IPS-NIHi11 (cell line): Measurements from ENCODE around the gene RCL1.
"Not testable (repeated sequence)": the region's sequence is repeated elsewhere in the genome, so short reads cannot be mapped to it uniquely, and the experiment has no call there.

Experiments
- DNase-seq: peaks from one replicate; pipeline ENCODE4 v3.0.0; 2012; ENCODE audit warnings: mixed read lengths, low spot score

RCL1 gene

DNA sequence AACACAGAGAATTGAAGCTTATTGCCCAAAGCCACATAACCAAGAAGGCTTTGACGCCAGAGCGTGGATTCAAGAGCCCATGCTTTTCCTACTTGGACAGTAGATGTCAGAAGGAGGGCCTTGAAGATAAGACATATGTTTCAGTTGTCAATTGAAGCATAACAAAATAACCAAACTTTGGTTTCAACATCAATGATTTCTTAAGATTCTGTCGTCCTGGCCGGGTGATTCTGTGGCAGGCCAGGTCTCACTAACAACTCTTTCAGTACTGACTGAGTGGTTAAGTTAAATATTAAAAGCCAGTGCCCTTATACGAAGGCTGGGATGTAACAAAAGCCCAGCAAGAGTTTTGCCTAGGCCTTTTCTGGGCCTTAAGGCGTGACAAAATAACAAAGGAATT lies 94.0 kb downstream of the RCL1 start:
- no peak for DNase-seq

DNA sequence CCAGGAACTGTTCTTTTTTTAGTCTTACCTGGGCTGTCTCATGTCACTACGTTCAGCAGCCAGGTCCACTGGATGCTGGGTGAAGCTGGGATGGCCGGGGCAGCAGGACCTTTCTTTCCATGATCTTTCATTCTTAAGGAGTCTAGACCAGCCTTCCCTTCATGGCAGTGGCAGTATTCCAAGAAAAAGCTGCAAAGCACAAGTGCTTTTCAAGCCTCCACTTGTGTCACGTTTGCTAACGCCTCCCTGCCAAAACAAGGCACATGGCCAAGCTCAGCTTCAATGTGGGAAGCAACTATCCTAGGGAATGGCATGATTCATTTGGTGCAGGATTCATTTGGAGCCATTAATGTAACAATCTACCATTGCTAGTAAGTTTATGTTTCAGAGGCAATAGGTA lies 94.8 kb downstream of the RCL1 start:
- no peak for DNase-seq

DNA sequence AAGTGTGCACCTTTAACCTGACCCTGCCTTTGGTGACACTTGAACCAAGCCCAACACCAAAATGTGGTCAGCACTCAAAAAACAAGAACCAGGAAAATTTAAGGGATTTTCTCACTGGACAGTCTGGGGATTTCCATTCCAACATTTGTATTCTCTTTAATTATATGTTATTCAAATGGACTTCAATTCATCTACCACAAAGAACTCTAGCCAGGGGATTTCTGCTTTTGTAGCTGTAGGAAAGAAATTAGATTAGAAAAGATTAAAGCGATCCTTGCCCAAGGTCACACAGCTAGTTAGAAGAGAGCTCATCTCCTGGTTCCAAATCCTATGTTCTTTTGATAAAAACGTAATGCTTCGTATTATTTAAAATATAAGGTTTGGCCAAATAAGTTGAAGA lies 97.5 kb downstream of the RCL1 start:
- DNase-seq: no peak

DNA sequence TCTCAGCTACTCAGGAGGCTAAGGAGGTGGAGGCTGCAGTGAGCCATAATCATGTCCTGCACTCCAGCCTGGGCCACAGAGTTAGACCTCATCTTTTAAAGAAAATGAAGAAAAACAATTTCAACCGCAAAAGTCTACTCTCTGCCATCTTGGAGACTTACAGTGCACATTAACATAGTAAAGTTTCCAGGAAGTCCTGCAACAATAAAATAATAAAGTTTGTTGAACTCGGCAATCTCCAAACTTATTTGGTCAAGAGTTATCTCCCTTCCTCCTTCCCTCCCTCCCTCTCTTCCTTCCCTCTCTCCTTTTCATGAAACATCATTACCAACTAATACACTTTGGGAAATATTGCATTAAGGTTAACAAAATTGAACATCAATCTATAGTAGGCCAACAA lies 98.2 kb downstream of the RCL1 start:
- no peak for DNase-seq

DNA sequence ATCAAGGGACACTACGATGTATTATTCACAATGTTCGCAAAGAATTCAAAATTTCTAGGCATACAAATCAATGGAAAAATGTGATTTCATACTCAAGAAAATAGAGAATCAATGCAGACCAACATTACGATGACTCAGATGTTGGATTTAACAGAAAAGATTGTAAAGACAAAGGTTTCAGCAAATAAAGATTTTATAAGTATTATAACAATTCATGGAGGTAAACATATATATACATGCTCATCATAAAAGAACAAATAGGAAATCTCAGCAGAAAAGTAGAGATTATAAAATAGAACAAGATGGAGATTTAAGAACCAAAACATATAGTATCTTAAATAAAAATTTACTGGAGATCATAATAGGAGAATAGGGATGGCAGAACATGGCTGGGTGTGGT lies 98.9 kb downstream of the RCL1 start:
- DNase-seq: no peak

DNA sequence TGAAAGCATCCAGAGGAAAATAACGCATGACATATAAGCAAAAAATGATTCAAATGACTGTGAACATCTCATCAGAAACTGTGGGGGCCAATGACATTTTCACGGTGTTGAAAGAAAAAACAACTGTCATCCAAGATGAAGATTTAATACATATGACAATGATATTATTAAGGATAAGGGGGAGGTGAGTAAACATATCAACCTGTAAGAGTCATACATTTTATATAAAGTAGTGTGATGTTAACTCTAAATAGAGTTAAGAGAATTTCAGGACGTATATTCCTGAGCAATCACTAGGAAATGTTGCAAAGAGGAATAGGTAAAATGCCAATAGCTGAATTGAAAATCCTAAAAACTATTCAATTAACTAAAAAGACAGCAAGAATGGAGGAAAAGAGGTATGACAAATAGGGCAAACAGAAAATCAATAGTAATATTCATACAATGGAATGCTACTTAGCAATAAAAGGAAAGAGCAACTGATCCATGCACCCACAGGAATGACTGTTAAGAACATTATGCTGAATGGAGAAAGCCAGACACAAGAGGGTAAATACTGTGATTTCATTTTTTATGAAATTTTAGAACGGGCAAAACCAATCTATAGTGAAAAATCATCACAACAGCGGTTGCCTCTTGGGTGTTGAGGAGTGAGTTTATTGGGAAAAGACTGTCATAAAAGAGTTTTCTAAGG lies 99.9 kb downstream of the RCL1 start:
- DNase-seq: no peak

DNA sequence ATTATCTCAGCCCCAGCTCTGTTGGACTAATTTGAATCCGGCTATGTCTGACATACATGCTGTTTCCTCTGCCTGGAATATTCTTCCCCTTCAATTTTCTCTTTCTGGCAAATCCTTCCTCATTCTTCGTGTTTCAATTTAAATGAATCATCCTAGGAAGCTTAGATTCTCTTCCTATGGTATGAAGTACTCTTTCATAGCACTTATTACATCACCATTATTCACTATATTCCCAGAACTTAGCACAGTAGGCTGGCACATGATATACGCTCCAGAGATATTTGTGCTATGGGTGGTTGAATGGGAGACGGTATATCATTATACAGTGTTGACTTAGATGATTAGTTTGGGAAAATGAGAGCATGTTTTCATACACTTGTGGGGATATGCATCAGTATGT lies 101.3 kb downstream of the RCL1 start:
- no peak for DNase-seq

DNA sequence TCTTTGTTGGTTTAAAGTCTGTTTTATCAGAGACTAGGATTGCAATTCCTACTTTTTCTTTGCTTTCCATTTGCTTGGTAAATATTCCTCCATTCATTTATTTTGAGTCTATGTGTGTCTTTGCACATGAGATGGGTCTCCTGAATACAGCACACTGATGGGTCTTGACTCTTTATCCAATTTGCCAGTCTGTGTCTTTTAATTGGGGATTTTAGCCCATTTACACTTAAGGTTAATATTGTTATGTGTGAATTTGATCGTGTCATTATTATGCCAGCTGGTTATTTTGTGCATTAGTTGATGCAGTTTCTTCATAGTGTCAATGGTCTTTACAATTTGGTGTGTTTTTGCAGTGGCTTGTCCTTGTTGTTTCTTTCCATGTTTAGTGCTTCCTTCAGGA lies 107.1 kb downstream of the RCL1 start:
- not testable (repeated sequence) for DNase-seq

DNA sequence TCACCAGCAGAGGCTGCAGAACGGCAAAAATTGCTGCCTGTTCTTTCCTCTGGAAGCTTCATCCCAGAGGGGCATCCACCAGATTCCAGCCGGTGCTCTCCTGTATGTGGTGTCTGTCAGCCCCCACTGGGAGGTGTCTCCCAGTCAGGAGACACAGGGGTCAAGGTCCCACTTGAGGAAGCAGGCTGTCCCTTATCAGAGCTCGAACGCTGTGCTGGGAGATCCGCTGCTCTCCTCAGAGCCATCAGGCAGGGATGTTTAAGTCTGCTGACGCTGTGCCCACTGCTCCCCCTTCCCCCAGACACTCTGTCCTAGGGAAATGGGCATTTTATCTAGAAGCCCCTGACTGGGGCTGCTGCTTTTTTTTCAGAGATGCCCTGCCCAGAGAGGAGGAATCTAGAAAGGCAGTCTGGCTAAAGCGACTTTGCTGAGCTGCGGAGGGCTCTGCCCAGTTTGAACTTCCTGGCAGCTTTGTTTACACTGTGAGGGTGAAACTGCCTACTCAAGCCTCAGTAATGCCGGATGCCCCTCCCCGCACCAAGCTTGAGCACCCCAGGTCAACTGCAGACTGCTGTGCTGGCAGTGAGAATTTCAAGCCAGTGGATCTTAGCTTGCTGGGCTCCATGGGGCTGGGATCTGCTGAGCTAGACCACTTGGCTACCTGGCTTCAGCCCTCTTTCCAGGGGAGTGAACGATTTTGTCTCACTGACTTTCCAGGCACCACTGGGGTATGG lies 108.8 kb downstream of the RCL1 start:
- not testable (repeated sequence) for DNase-seq

DNA sequence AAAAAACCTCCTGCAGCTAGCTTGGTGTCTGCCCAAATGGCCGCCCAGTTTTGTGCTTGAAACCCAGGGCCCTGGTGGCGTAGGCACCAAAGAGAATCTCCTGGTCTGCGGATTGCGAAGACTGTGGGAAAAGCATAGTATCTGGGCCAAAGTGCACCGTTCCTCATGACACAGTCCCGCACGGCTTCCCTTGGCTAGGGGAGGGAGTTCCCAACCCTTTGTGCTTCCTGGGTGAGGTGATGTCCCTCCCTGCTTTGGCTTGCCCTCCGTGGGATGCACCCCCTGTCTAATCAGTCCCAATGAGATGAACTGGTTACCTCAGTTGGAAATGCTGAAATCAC lies 109.4 kb downstream of the RCL1 start:
- no peak for DNase-seq

DNA sequence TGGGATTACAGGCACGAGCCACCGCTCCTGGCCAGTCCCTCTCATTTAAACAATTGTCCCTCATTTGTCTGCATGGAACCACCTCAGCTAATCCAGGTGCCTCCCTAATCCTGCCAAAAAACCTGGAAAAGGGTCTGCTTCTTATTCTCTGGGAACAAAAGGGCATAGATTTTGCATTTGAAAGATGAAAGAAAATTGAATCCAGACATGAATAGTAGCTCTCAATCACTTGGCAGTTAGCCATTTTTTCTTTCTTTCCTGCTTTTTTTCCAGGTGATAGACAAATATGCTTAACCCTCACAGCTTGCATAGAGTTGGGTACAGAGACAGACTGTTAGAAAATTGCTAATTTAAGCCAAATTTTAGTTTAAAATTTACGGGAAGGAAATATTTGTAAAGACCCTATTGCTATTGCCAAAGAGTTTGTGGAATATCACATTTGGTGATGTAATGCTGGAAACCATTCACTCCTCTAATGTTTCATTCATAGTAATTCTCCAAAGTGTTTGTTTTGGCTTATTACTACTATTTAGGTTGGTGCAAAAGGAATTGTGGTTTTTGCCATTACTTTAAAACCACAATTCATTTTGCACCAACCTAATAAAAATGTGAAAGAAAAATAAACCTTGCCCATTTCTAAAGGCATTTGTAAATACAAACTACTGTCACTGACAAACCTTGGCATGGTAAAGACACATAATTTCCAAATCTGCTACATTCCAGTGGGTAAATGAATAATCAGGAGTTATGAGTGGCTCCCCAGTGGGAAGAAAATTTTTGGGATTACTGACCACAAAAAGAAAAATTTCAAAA lies 111.8 kb downstream of the RCL1 start:
- DNase-seq: no peak

DNA sequence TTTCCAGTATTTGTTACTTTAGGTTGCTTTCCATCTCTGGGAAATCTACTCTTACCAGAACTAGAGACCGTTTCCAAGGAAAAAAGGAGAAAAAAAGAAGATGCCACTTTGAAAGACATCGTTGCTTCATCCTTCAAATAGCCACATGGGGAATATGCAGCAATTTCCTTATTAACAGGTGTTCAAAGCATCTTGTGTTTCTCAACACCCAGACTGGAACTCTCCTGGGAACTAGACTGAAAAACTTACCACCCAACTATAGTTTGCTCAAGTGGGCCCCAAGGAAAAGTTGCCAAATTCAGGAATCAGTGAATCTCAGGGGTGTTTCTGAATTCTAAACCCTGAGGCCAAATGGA lies 112.4 kb downstream of the RCL1 start:
- DNase-seq: no peak
